A549 treated with Mapracorat at 1 μM for 4 hours (cell line): ENCODE measurements around the gene CATSPER4. TPM values are rescaled to one million over a fixed set of nuclear protein-coding genes. Genes with fewer than 3 reads are reported as not detected.

Source experiments
- total RNA-seq: library from RNA; stranded (reverse); fragments of 200-300 nt; extraction: Qiagen RNA extraction; gene quantifications from 5 replicates; pipeline ENCODE4 v1.2.3, GENCODE V29; 2022

The CATSPER4 gene
- not detected in 5 replicates for total RNA-seq

DNA sequence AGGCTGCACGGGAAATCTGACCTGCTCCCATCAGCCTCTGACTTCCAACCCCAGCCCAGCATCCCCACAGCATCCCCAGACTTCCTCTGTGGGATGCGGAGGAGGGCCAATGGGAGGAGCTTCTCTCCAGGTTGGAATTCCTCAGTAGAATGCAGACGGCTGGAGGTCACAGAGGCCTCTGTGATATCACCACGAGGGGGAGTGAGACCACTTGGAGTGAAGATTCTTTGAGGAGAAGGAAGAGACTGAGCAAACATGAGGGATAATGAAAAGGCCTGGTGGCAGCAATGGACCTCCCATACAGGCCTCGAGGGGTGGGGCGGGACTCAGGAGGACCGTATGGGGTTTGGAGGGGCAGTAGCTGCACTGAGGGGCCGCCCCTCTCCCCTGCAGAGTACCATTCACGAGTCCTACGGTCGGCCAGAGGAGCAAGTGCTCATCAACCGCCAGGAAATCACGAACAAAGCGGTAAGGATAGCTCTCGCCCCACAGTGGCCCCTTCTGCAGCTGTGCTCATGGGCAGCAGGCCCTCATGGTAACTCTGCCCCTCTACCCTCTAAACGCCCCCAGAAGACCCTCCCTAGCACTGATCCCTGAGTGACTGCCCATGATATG is at the start of gene CATSPER4:
Gene CATSPER4, plus strand, starts transcription at position 230 of the 615 bp plus-strand sequence. Its CDS starts 26 bp downstream, at position 256.

DNA sequence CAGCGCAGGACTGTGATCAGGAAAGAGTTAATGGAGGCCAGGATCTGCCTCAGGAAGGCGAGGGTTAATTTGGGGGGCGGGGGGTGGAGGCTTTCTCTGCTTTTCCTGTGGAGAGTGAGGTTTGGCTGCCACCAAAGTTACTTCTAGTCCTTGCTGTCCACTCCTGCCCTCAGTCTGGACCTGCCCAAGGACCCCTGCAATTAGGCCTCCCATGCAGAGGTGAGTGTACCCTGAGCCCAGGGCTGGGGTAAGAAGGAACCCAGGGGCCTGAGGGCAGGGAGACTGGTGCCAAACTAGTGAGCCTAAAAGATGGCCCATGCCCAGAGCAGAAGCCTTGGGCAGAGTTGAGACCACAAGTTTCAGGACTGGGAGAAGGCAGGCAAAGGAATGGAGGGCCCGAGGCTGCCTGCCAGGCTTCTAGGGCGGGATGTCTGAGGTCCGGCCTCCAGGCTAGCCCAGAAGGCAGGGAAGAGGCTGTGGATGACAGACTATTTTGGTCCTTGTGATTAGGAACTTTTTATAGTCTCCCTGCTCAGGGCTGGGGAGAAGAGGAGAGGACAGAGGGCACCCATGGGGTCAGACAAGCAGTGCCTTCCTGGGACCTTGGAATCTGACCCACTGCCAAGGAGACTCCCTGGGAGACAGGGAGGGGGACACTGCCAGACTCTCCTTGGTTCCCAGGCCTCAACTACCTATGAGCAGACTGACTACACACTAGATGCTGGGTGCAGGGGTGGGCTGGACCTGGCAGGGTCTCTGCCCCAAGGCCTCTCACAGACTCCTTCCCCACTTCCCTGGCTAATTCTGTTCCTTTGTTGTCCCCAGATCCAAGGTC is 31.3 kb upstream of the CATSPER4 start, which contains the start of gene FAM110D:
Gene FAM110D, plus strand, starts transcription at position 172 of the 835 bp plus-strand sequence. CDS start 2,213 bp downstream, outside the sequence.

DNA sequence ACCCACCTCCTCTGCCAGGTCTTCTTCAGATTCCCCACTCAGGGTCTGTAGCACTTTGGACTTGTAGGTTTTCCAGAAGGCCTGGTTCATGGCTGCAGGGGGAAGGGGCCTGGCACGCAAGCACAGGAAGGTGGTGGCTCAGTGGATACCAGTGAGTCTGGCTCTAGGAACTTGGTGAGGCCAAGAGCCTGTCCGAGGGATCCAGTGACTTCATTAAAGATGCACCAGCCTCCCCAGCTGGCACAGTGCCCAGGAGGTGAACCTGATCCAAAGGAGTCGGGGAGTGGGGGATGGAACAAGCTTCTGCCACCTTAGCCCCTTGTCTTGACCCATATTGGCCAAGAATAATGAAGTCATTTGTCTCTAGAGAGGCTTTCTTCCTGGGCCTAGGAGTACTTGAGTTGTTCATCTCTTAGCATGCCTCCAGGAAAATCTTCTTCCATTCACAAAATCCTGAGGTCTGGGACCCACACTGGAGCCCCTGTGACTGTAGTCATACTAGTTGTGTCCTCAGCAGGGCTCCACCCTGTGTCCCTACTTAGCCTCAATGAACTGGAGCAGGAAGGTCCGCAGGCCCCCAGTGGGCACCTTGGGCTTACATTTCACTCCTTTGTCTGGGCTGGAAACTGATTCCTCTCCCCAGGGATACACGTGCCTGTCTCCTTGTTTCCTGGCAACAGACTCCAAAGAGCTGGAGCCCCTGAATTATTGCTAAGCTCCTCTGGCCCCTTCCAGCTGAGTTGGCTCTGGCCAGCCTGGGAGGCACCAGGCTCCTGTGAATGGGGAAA is 21.8 kb upstream of the CATSPER4 start, which contains the start of gene C1orf232:
Gene C1orf232, minus strand, starts transcription at position 554 of the 788 bp plus-strand sequence. Its CDS starts 464 bp downstream, at position 90.

DNA sequence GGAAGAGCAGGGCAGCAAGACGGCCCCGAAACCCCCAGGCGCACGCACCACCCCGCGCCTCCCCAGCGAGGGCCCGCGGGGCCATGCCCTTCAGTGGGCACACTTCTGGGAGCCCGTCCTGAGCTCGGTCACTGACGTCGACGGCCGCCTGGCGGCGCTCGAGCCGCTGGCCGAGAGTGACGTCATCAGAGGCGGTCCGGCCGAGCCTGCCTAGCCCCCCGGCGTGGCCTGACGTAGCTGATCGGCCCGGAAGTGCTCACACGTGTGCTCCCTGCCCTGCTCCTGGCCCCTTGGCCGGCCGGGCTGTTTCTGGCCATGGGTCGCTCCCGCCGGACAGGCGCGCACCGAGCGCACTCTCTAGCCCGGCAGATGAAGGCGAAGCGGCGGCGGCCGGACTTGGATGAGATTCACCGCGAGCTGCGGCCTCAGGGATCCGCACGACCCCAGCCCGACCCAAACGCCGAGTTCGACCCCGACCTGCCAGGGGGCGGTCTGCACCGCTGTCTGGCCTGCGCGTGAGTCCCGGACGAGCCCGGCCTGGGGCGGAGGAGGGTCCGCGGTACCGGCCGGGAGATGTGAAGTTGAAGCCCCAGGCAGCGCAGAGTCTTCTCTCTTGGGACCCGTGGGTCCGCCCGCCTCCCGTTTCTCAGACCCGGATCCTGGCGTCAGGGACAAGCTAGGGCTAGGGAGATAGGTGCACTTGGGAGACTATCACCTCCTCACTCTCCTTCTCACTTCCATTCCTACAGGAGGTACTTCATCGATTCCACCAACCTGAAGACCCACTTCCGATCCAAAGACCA is 20.5 kb upstream of the CATSPER4 start, which contains the start of gene ZNF593:
Gene ZNF593, plus strand, starts transcription at position 240 of the 803 bp plus-strand sequence. Its CDS starts 76 bp downstream, at position 316.

DNA sequence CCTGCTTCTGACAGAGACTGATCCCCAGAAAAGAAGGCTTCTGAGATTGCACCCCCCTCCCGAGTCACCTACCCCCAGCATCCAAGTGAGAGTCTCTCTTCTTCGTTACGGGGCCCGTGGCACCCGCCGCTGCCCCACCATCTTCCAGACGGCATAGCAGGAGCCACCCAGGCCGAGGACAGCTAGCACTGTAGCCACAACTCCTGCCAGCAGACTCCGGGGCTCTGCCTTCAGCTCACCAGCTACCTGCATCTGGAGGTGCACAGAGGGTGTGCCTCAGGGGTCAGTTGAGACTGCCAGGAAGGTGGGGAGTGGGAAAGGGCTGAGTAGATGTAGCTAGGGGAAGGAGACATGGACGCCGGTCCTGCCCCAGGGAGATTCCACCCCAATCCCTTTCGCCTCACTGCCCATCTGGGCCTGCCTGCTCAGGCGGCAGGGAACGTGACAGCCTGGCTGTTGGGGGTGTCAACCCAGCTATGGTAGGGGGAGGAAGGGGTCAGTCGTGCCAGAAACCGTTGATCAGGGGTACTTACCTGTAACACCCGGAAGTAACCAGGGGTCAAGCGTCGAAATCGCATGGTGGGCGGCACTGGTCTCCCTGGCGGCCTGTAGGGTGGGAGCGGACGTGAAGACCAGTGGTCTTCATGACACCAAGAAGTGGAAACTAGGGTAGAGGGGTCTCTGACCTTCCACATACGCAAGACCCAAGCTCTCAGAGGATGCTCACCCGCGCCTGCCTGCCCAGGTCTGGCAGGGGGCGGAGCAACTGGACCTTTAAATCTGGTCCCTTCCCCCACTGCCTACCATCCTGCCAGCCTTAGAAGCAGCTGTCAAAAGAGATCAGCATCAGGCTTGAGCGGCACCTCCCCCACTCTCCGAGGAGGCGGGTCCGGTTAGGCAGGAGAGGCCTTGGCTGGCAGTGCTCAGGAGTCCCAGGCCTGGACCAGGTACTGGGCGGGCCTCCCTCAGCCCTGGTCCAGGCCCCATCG is 19.0 kb upstream of the CATSPER4 start, which contains the start of gene ZNF593OS:
Gene ZNF593OS, minus strand, starts transcription at position 749 of the 989 bp plus-strand sequence. Its CDS starts 171 bp downstream, at position 578.

DNA sequence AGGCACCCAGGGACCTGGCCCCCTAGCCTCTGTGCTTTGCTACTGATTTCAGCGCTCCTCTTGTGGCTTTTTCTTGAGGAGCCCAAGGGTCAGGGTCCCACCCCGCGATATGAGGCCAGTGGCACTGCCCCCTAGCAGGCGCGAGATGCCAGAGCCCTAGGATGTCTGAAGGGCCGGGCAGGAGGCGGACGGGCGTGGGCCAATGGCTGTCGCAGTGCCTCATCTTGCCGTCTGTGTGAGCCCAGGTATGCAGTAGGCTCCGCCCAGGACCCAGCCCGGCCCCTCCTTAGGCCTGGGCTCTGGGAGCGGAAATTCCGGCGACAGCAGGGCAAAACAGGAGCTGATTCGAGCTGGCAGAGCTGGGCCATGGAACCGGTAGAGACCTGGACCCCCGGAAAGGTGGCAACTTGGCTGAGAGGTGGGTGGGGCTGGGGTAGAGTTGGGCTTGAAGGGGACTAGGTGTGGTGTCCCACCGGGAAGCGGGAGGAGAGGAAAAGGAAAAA is 13.2 kb upstream of the CATSPER4 start, which contains the start of gene CNKSR1:
Gene CNKSR1, plus strand, starts transcription at position 310 of the 503 bp plus-strand sequence. Its CDS starts 57 bp downstream, at position 367.

DNA sequence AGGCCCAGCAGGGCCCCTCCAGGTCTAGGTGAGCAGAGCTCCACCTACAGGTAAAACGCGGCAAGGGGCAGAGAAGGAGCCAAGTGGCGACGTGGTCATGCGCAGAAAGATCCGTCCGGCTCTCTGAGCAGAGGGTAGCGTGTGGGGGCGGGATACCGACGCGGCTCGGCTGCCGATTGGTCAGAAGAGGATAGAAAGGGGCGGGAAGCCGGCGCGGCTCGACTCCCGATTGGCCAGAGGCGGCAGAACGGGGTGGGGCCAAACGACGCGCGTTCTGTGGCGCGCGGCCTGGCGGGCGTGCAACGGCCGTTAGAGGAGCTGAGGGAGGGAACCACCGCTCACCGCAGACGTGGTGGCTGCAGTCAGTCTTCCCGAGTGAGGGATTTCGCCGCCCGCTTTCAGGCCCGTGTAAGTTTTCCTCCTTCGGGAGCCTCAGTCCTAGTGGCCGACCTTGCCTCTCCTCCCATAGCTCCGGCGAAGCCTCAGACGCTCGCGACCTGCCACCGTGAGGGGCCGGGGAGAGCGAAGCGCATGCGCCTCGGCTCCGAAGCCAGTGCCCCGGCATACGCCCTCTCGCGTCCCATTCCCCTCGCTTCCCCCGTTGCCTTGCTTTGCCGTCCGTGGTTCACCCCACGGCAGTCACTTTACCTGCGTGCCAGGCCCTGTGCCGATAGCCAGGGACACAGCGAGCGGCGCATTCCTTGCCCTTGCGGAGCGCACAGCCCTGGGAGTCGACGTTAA is 43.7 kb downstream of the CATSPER4 start, which contains the start of gene CEP85:
Gene CEP85, plus strand, starts transcription at position 298 of the 741 bp plus-strand sequence. CDS start 5,584 bp downstream, outside the sequence.

Other genes with a start within 250 kb of the CATSPER4 start
- 6.1 to 9.1 TPM (median 7.8 TPM) in 5 replicates for gene PAFAH2, start 192.5 kb upstream of the CATSPER4 start, total RNA-seq
- gene EXTL1, start 168.8 kb upstream of the CATSPER4 start, total RNA-seq, result not detected in 5 replicates
- gene SLC30A2, start 144.5 kb upstream of the CATSPER4 start, total RNA-seq, result 0.11 to 0.96 TPM (median 0.31 TPM) in 5 replicates
- 1.3 to 1.8 TPM (median 1.5 TPM) in 5 replicates for gene TRIM63, start 123.0 kb upstream of the CATSPER4 start, total RNA-seq
- gene PDIK1L, start 78.8 kb upstream of the CATSPER4 start, total RNA-seq, result 1.8 to 2.3 TPM (median 1.9 TPM) in 5 replicates
- 0.05 to 0.08 TPM in 2 of 5 replicates, not detected in the others for gene FAM110D, start 31.5 kb upstream of the CATSPER4 start, total RNA-seq
- not detected in 5 replicates for gene C1orf232, start 21.6 kb upstream of the CATSPER4 start, total RNA-seq
- gene ZNF593, start 20.7 kb upstream of the CATSPER4 start, total RNA-seq, result 49.4 to 69.6 TPM (median 64.8 TPM) in 5 replicates
- gene ZNF593OS, start 18.8 kb upstream of the CATSPER4 start, total RNA-seq, result 0.65 TPM in 1 of 5 replicates, not detected in the others
- gene CNKSR1, start 13.1 kb upstream of the CATSPER4 start, total RNA-seq, result 0.15 to 0.58 TPM (median 0.32 TPM) in 4 of 5 replicates, not detected in the other
- 11.2 to 14.2 TPM (median 12.9 TPM) in 5 replicates for gene CEP85, start 43.6 kb downstream of the CATSPER4 start, total RNA-seq
- 126 to 157 TPM (median 140 TPM) in 5 replicates for gene SH3BGRL3, start 89.5 kb downstream of the CATSPER4 start, total RNA-seq
- gene UBXN11, start 116.0 kb downstream of the CATSPER4 start, total RNA-seq, result 11.8 to 18.4 TPM (median 15.9 TPM) in 5 replicates
- 0.64 TPM in 1 of 5 replicates, not detected in the others for gene CD52, start 127.4 kb downstream of the CATSPER4 start, total RNA-seq
- 0.99 to 1.9 TPM (median 1.3 TPM) in 5 replicates for gene CRYBG2, start 163.5 kb downstream of the CATSPER4 start, total RNA-seq
- gene ZNF683, start 182.1 kb downstream of the CATSPER4 start, total RNA-seq, result not detected in 5 replicates
- gene LIN28A, start 220.2 kb downstream of the CATSPER4 start, total RNA-seq, result not detected in 5 replicates
- gene DHDDS, start 241.7 kb downstream of the CATSPER4 start, total RNA-seq, result 22.4 to 27.7 TPM (median 24.4 TPM) in 5 replicates